ENCODE measurements around the gene GPAT3. TPM values are rescaled to one million over a fixed set of nuclear protein-coding genes. Genes with fewer than 3 reads are reported as not detected.
"Not testable (repeated sequence)": the region's sequence is repeated elsewhere in the genome, so short reads cannot be mapped to it uniquely, and the experiment has no call there.

The GPAT3 gene
- 8.2 and 9.1 TPM in 2 replicates for total RNA-seq

- H3K27me3 ChIP-seq (ENCODE audit: control insufficient read depth, insufficient read depth, low read length), result no peaks in the 10 kb centered on the region
- H3K4me3 ChIP-seq (ENCODE audit: low read depth, low read length), result peak within 1 kb of the TSS; percentile 86
- no peak for DNase-seq (ENCODE audit: low read depth)
- H3K36me3 ChIP-seq (ENCODE audit: control insufficient read depth, insufficient read depth, low read length), result no peaks in the 10 kb centered on the region
- TF ChIP-seq CTCF (IDR thresholded peaks at IDR 0.05; ENCODE audit: insufficient read depth, low read length, poor library complexity, severe bottlenecking), result no peak
These were observed at the start of gene GPAT3 for GRCh38 chr4:83535520-83536361. TSS of gene GPAT3 (plus strand) at chr4:83536108. CDS start at chr4:83536623, 515 bp downstream.

GRCh38 chr4:83486457-83487129, 49.3 kb upstream of the GPAT3 start:
- no peak for TF ChIP-seq CTCF (IDR thresholded peaks at IDR 0.05; ENCODE audit: insufficient read depth, low read length, poor library complexity, severe bottlenecking)
- DNase-seq (ENCODE audit: low read depth), result no peak
- Histone ChIP-seq H3K4me3 (ENCODE audit: low read depth, low read length) (no peak overlapping the region), H3K27me3 (ENCODE audit: control insufficient read depth, insufficient read depth, low read length) (no peaks in the 10 kb centered on the region), H3K36me3 (ENCODE audit: control insufficient read depth, insufficient read depth, low read length) (no peaks in the 10 kb centered on the region)

- H3K4me3 ChIP-seq (ENCODE audit: low read depth, low read length), result no peak overlapping the region
- no peaks in the 10 kb centered on the region for H3K36me3 ChIP-seq (ENCODE audit: control insufficient read depth, insufficient read depth, low read length)
- no peaks in the 10 kb centered on the region for H3K27me3 ChIP-seq (ENCODE audit: control insufficient read depth, insufficient read depth, low read length)
- TF ChIP-seq CTCF (IDR thresholded peaks at IDR 0.05; ENCODE audit: insufficient read depth, low read length, poor library complexity, severe bottlenecking), result no peak
- no peak for DNase-seq (ENCODE audit: low read depth)
These were observed 46.1 kb upstream of the GPAT3 start for GRCh38 chr4:83489711-83490326.

- Histone ChIP-seq H3K4me3 (ENCODE audit: low read depth, low read length) (no peak overlapping the region), H3K36me3 (ENCODE audit: control insufficient read depth, insufficient read depth, low read length) (no peaks in the 10 kb centered on the region), H3K27me3 (ENCODE audit: control insufficient read depth, insufficient read depth, low read length) (no peaks in the 10 kb centered on the region)
- TF ChIP-seq CTCF (IDR thresholded peaks at IDR 0.05; ENCODE audit: insufficient read depth, low read length, poor library complexity, severe bottlenecking), result peak; percentile 94
- no peak for DNase-seq (ENCODE audit: low read depth)
These were observed 44.9 kb upstream of the GPAT3 start for GRCh38 chr4:83490876-83491450.

GRCh38 chr4:83496085-83496917, 39.6 kb upstream of the GPAT3 start:
- DNase-seq (ENCODE audit: low read depth); H3K27me3 ChIP-seq (ENCODE audit: control insufficient read depth, insufficient read depth, low read length); H3K36me3 ChIP-seq (ENCODE audit: control insufficient read depth, insufficient read depth, low read length); H3K4me3 ChIP-seq (ENCODE audit: low read depth, low read length): not testable (repeated sequence)
